Frontal cortex (tissue), 4 donors: Measurements from ENCODE around the gene LZIC. TPM values are rescaled to one million over a fixed set of nuclear protein-coding genes. Genes with fewer than 3 reads are reported as not detected.

Experiments used
- DNase-seq, 2 donors: peaks; one replicate each; pipeline ENCODE4 v3.0.0; 2012; ENCODE audit warnings: low spot score in 2 of 2
- FAIRE-seq: peaks from 2 replicates; lab custom pipeline; 2012; peaks lifted over from hg19 to GRCh38; lab: Jason Lieb, UNC
- small RNA-seq: library from RNA; depleted of rRNA; stranded (forward); fragments of <200 nt; gene quantifications from one replicate; pipeline ENCODE3, GENCODE V24; 2014
- total RNA-seq: library from RNA; depleted of rRNA; stranded (reverse); fragments of >200 nt; gene quantifications from one replicate; pipeline ENCODE4 v1.2.3, GENCODE V29; 2014
- donor health status: control.
- donor health status: control.
- donor health status: control.

Gene LZIC
- total RNA-seq, 1 donor from 2014 or later = 82.3 TPM

DNA sequence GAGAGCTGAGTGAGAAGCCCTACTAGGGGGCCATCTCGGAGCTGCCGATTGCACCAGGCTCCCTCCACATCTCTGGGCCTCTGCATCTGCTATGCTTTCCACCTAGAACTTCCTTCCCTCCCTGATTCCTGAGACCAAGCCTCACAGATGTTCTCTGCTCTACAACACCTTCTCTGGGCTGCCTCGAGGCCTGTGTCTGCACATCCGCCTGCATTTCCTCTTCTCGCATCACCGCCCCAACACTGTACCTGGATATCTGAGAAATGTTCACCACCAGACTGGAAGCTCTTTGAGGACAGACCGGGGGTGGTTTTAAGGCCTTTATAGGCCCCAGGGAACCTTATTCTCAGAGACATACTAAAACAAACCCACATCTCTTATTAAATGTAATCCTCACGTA, 53.8 kb downstream of the LZIC start:
- DNase-seq = no peak
- FAIRE-seq = no peak

GRCh38 chr1:9888886-9889285, 54.3 kb downstream of the LZIC start:
- DNase-seq (no peak), FAIRE-seq (no peak)

GRCh38 chr1:9887070-9887469, 56.1 kb downstream of the LZIC start:
- DNase-seq (no peak), FAIRE-seq (no peak)

DNA sequence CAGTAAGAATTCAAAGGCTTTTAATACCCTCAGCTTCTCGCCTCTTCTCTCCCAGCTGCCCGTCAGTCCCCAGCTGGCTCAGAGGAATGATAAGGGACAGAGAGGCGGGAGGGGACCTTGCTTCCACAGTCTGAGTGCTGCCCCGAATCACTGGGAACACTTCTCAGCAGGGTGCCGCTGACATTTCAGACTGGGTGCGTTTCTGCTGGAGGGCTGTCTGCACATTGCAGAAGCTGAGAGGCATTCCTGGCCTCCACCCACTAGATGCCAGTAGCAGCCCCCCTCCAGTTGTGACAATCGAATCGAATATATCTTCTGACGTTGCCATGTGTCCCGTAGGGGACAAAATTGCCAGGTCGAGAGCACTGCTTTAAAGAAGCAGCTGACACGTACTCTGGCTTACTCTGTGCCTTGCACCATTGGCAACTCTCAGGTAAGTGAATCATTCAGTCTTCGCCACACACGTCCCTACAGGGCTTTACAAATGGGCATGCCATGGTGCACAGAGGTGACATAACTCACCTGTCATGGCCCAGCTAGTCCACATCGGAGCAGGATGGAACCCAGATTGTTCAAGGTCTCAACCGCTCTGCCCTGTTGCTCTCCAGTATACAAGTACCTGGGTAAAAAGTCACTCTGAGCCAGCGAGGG, 57.0 kb downstream of the LZIC start:
- FAIRE-seq = no peak
- DNase-seq = no peak

DNA sequence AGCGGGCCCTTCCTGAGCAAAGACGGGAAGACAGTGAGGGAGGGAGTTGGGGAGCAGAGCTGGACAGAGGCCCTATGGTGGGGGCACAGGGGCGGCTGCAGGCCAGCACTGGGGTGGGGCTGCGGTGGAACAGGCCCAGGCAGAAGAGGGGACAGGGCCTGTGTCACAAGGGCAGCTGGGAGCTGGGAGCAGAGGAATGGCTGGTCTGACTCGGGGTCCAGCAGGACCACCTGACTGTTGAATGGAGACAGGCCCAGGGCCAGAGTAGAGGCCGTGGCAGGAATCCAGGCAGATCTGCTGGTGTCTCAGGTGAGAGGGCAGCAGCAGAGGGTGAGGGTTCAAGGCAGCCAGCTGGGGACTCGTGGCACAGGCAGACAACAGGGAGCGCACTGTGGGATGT, 58.4 kb downstream of the LZIC start:
- no peak for DNase-seq
- no peak for FAIRE-seq

- FAIRE-seq (no peak), DNase-seq (no peak)
Measured at GRCh38 chr1:9883585-9884449, 59.4 kb downstream of the LZIC start.

- no peak for FAIRE-seq
- no peak for DNase-seq
Measured at GRCh38 chr1:9882945-9883303, 60.3 kb downstream of the LZIC start.

GRCh38 chr1:9882296-9882944, 60.8 kb downstream of the LZIC start:
- FAIRE-seq (no peak), DNase-seq (no peak)

DNA sequence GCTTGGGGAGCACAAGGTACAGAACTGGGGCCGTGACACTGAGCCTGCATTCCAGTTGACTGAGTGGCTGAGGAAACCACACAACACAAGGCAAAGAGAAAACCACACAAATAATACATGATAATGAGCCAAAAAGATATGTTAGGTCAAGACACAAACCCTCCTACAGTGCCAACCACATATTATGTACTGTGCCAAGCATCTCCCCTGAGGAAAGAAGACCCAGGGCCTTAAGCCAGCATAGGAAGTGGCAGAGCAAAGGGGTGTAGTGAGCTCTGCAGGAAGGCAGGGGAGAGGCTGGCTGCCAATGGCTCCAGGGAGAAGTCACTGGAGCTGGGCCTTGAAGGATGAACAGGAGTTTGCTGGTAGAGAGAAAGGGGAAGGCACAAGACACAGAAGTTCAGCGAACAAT, 61.3 kb downstream of the LZIC start:
- FAIRE-seq (no peak), DNase-seq (no peak)

Small RNAs within 50 kb of the gene (small RNA-seq; reads per million reads assigned to genes)
- gene MIR5697 = not detected

Other genes starting within 250 kb of the LZIC start
- 143 TPM for gene CLSTN1, start 119.4 kb downstream of the LZIC start, total RNA-seq
- 44.0 TPM for gene CTNNBIP1, start 33.1 kb downstream of the LZIC start, total RNA-seq
- 9.0 TPM for gene NMNAT1, start 84 bp upstream of the LZIC start, total RNA-seq
- gene RBP7, start 53.8 kb upstream of the LZIC start, total RNA-seq = not detected
- gene UBE4B, start 89.6 kb upstream of the LZIC start, total RNA-seq = 27.3 TPM